Right lobe of liver (tissue), 6 donors: ENCODE measurements around the gene CYTH2. TPM values are rescaled to one million over a fixed set of nuclear protein-coding genes. Genes with fewer than 3 reads are reported as not detected.

Experiments used
- ATAC-seq, 4 donors: fragments of 200-7000 bp; cut with Tn5 transposase; one replicate each; pipeline ENCODE4 v1.9.1; 2020; ENCODE audit warnings: mild to moderate bottlenecking in 4 of 4, moderate library complexity in 4 of 4
- DNase-seq, 3 donors: peaks; one replicate each; pipeline ENCODE4 v3.0.0-alpha.2; 2020
- H3K27ac ChIP-seq, 3 donors: fragments of 200-600 bp; one replicate each; pipeline ENCODE4 v1.8.0; 2022
- H3K27me3 ChIP-seq, 2 donors: fragments of 200-600 bp; one replicate each; pipeline ENCODE4 v1.8.0; 2022
- H3K36me3 ChIP-seq, 4 donors: fragments of 200-600 bp; sonication (generic) in 1 of 4; one replicate each; pipeline versions ENCODE4 v1.5.1 to v1.8.0; 2017 to 2022; ENCODE audit warnings: control low read depth in 1 of 4
- H3K4me1 ChIP-seq, 4 donors: fragments of 200-600 bp; sonication (generic) in 1 of 4; one replicate each; pipeline versions ENCODE4 v1.5.1 to v1.8.0; 2017 to 2022; ENCODE audit warnings: control low read depth in 1 of 4
- H3K4me3 ChIP-seq, 3 donors: fragments of 200-600 bp; one replicate each; pipeline ENCODE4 v1.8.0; 2022
- H3K9me3 ChIP-seq, 4 donors: fragments of 200-600 bp; sonication (generic) in 1 of 4; one replicate each; pipeline versions ENCODE4 v1.5.1 to v1.8.0; 2017 to 2022; ENCODE audit warnings: control low read depth in 1 of 4
- POLR2A ChIP-seq: fragments of 450-650 bp; IDR thresholded peaks from one replicate; pipeline ENCODE4 v1.6.1; 2017; ENCODE audit warnings: antibody characterized with exemption, mild to moderate bottlenecking
- WGBS: methylation state at CpG from one replicate; pipeline ENCODE4 v1.1.6; 2018; ENCODE audit warnings: low coverage, low lambda C conversion rate; ENCODE audit not compliant: insufficient coverage; ENCODE audit errors: missing lambda C conversion rate; 5-methylcytosine and 5-hydroxymethylcytosine counted together
- intact Hi-C, 2 donors: fragments of 100-400 bp; cut with DNase I; formaldehyde crosslinking; loops; one replicate each; pipeline versions ENCODE4 v1.11.2 to v1.14.1; 2022
- total RNA-seq, 6 experiments: library from RNA; depleted of rRNA in 2 of 6; stranded (reverse); fragments of >200 nt in 2 of 6; fragmentation: NEBNext Ultra II Directional in 3 of 6; extraction: Animal tissue kit (Norgen Biotek cat#: 25700) in 3 of 6; gene quantifications; one replicate each; pipeline versions ENCODE4 v1.1.0 to v1.2.4, GENCODE V29; 2016 to 2023
- TF ChIP-seq, protein P1 (sequence below), 4 donors: fragments of 200-600 bp in 3 of 4; fragments of 450-650 bp in 1 of 4; IDR thresholded peaks; one replicate each; pipeline versions ENCODE4 v1.5.1 to v1.8.0; 2016 to 2022; ENCODE audit warnings: antibody characterized with exemption in 4 of 4, mild to moderate bottlenecking in 2 of 4
- donor health status: DM: no; HTN: yes; CAD: no.
- donor health status: DM: no; HTN: no; CAD: no.
- donor health status: DM: no; HTN: no; CAD: no.
- donor health status: DM: no; HTN: yes; CAD: no.
- donor health status: DM: no; HTN: yes; CAD: no.

The CYTH2 gene
- total RNA-seq, 6 experiments from 2014 or later, result 7.7 to 22.7 (median 13.5) TPM

DNA sequence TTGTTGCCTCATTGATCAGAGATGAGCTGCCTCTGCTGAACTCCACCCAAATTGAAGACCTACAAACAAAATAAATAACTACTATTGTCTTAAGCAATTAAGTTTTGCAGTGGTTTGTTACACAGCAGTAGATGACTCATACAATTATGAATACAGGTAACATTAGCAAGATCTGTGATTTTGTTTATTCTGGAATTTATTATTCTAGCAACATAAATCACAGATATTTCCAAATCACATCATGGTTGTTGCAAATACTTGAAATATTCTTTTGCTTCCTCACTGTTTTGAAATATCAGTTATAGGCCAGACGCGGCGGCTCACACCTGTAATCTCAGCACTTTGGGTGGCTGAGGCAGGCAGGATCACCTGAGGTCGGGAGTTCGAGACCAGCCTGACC, 55.6 kb downstream of the CYTH2 start:
- TF ChIP-seq, protein P1, sequence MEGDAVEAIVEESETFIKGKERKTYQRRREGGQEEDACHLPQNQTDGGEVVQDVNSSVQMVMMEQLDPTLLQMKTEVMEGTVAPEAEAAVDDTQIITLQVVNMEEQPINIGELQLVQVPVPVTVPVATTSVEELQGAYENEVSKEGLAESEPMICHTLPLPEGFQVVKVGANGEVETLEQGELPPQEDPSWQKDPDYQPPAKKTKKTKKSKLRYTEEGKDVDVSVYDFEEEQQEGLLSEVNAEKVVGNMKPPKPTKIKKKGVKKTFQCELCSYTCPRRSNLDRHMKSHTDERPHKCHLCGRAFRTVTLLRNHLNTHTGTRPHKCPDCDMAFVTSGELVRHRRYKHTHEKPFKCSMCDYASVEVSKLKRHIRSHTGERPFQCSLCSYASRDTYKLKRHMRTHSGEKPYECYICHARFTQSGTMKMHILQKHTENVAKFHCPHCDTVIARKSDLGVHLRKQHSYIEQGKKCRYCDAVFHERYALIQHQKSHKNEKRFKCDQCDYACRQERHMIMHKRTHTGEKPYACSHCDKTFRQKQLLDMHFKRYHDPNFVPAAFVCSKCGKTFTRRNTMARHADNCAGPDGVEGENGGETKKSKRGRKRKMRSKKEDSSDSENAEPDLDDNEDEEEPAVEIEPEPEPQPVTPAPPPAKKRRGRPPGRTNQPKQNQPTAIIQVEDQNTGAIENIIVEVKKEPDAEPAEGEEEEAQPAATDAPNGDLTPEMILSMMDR (IDR thresholded peaks at IDR 0.05), result no peak
- H3K27me3 ChIP-seq, result no peaks in the 10 kb centered on the region
- WGBS, result 88% methylated on average over 5 of the region's 5 CpGs
- no peak for ATAC-seq
- no peak overlapping the region for H3K4me3 ChIP-seq
- no peak overlapping the region for H3K27ac ChIP-seq
- no peaks in the 10 kb centered on the region for H3K4me1 ChIP-seq
- intact Hi-C loops, result no loop called here
- no peaks in the 10 kb centered on the region for H3K9me3 ChIP-seq
- DNase-seq, result no peak
- H3K36me3 ChIP-seq, result no peaks in the 10 kb centered on the region

DNA sequence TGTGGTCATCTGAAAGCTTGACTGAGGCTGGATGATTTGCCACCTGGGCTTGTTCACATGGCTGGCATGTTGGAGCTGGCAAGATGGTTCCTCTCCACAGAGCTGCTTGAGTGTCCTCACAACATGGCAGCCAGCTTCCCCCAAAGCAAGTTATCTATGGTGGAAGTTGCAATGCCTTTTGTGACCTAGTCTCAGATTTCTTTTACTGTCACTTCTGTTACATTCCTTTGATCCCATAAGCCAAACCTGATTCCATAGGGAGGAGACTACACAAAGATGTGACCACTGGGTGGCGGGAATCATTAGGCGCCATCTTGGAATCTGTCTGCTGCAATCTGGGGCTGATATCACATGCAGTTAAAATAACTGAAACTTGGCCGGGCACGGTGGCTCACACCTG, 60.0 kb downstream of the CYTH2 start:
- no peak for ATAC-seq
- H3K9me3 ChIP-seq, result no peaks in the 10 kb centered on the region
- intact Hi-C loops, result no loop called here
- H3K36me3 ChIP-seq, result no peaks in the 10 kb centered on the region
- no peak overlapping the region for H3K27ac ChIP-seq
- TF ChIP-seq, protein P1 (IDR thresholded peaks at IDR 0.05), result no peak
- TF ChIP-seq POLR2A, result no peak
- 93% methylated on average over 2 of the region's 4 CpGs for WGBS
- no peak for DNase-seq
- no peak overlapping the region for H3K4me3 ChIP-seq
- no peaks in the 10 kb centered on the region for H3K4me1 ChIP-seq
- H3K27me3 ChIP-seq, result no peaks in the 10 kb centered on the region

DNA sequence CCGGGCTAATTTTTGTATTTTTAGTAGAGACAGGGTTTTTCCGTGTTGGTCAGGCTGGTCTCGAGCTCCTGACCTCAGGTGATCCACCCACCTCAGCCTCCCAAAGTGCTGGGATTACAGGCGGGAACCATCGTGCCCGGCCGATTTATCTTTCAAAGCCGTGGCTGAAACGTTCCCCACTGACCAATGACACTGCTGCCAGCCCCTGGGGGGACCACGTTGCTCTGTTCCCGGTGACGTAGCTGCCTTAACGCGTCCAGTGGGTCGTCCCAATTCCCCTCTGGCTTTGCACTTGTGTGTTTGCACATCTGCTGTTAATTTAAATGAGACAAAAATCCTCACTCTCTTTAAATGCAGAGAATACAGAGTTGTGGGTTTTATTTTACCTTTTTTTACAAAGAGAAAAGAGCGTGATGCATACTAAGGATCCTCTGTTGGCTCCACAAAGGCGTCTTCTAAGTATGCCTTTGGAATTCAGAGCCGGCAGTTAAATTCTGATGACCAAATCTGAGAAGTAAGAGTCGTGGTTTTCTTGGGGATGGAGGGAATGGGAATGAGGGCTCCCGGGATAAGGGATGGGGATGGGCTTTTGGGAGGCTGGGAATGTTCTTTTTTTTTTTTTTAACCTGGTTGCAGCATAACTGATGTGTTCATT, 61.0 kb downstream of the CYTH2 start:
- Histone ChIP-seq H3K9me3 (no peaks in the 10 kb centered on the region), H3K4me3 (no peak overlapping the region), H3K27ac (no peak overlapping the region), H3K36me3 (no peaks in the 10 kb centered on the region), H3K27me3 (no peaks in the 10 kb centered on the region), H3K4me1 (no peaks in the 10 kb centered on the region)
- WGBS, result 50% methylated on average over 14 of the region's 20 CpGs
- no peak for ATAC-seq
- intact Hi-C loops, result no loop called here
- DNase-seq, result no peak
- TF ChIP-seq, protein P1 (IDR thresholded peaks at IDR 0.05), result no peak
- no peak for TF ChIP-seq POLR2A

DNA sequence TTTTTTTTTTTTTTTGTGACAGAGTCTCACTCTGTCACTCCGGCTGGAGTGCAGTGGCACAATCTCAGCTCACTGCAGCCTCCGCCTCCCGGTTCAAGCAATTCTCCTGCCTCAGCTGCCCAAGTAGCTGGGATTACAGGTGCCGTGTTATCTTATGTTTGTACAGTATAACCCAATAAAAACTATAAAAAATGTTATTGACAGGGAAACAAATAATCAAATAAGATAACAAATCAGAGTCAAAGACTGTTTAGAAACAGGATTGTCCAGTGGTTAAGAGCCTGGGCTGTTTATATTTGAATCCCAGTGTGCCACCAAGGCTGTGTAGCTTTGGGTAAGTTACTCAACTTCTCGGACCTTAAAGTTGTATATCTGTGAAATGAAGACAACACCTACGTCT, 61.6 kb downstream of the CYTH2 start:
- TF ChIP-seq POLR2A, result no peak
- TF ChIP-seq, protein P1 (IDR thresholded peaks at IDR 0.05), result no peak
- Histone ChIP-seq H3K36me3 (no peaks in the 10 kb centered on the region), H3K9me3 (no peaks in the 10 kb centered on the region), H3K4me1 (no peaks in the 10 kb centered on the region), H3K4me3 (no peak overlapping the region), H3K27me3 (no peaks in the 10 kb centered on the region), H3K27ac (no peak overlapping the region)
- intact Hi-C loops, result no loop called here
- no peak for ATAC-seq
- no peak for DNase-seq
- WGBS, result 58% methylated on average over 6 of the region's 6 CpGs

Other genes starting within 250 kb of the CYTH2 start
- 10 to 100 TPM; 15.4 to 24.5 (median 19.8) TPM for gene CARD8, start 213.5 kb upstream of the CYTH2 start, total RNA-seq
- under 1 TPM in 1 of 6 experiments, not detected in 5; 0.49 TPM for gene ZNF114, start 199.3 kb upstream of the CYTH2 start, total RNA-seq
- 10 to 100 TPM in 1 of 6 experiments, 1 to 10 TPM in 5; 2.8 to 14.2 (median 5.6) TPM for gene EMP3, start 143.8 kb upstream of the CYTH2 start, total RNA-seq
- gene TMEM143, start 105.4 kb upstream of the CYTH2 start, total RNA-seq, result 10 to 100 TPM in 3 of 6 experiments, 1 to 10 TPM in 3; 6.5 to 15.1 (median 9.8) TPM
- under 1 TPM in 1 of 6 experiments, not detected in 5; 0.80 TPM for gene SYNGR4, start 105.0 kb upstream of the CYTH2 start, total RNA-seq
- 10 to 100 TPM; 69.1 to 83.1 (median 77.1) TPM for gene KDELR1, start 77.8 kb upstream of the CYTH2 start, total RNA-seq
- under 1 TPM; 0.09 to 0.29 (median 0.22) TPM for gene GRIN2D, start 75.7 kb upstream of the CYTH2 start, total RNA-seq
- 10 to 100 TPM; 14.7 to 31.0 (median 17.6) TPM for gene GRWD1, start 23.4 kb upstream of the CYTH2 start, total RNA-seq
- under 1 TPM; 0.22 to 0.44 (median 0.31) TPM for gene KCNJ14, start 13.8 kb upstream of the CYTH2 start, total RNA-seq
- under 1 TPM in 5 of 6 experiments, not detected in 1; 0.09 to 0.31 (median 0.12) TPM for gene LMTK3, start 42.5 kb downstream of the CYTH2 start, total RNA-seq
- under 1 TPM in 1 of 6 experiments, not detected in 5; 0.61 TPM for gene SULT2B1, start 82.8 kb downstream of the CYTH2 start, total RNA-seq
- gene SPACA4, start 137.4 kb downstream of the CYTH2 start, total RNA-seq, result not detected
- gene FAM83E, start 145.7 kb downstream of the CYTH2 start, total RNA-seq, result under 1 TPM in 2 of 6 experiments, not detected in 4; 0.22 to 0.37 TPM
- gene RPL18, start 149.8 kb downstream of the CYTH2 start, total RNA-seq, result 100 to 1,000 TPM; 355 to 867 (median 385) TPM
- 10 to 100 TPM; 11.4 to 30.1 (median 17.2) TPM for gene SPHK2, start 150.1 kb downstream of the CYTH2 start, total RNA-seq
- gene DBP, start 168.0 kb downstream of the CYTH2 start, total RNA-seq, result 10 to 100 TPM in 2 of 6 experiments, 1 to 10 TPM in 4; 1.8 to 11.6 (median 3.3) TPM
- 1 to 10 TPM in 2 of 6 experiments, under 1 TPM in 4; 0.25 to 2.0 (median 0.54) TPM for gene CA11, start 176.8 kb downstream of the CYTH2 start, total RNA-seq
- gene NTN5, start 203.6 kb downstream of the CYTH2 start, total RNA-seq, result under 1 TPM in 2 of 6 experiments, not detected in 4; 0.11 to 0.32 TPM
- 1 to 10 TPM in 1 of 6 experiments, not detected in 5; 2.6 TPM for gene FUT2, start 226.6 kb downstream of the CYTH2 start, total RNA-seq